RKO (cell line): ENCODE results near the gene LELP1.
"Not testable (repeated sequence)": the region's sequence is repeated elsewhere in the genome, so short reads cannot be mapped to it uniquely, and the experiment has no call there.

Experiments used
- DNase-seq: peaks from one replicate; pipeline ENCODE4 v3.0.0-alpha.2; 2016; ENCODE audit warnings: low spot score

Gene LELP1

GRCh38 chr1:153229076-153229829 is 26.0 kb downstream of the LELP1 start:
- not testable (repeated sequence) for DNase-seq

DNA sequence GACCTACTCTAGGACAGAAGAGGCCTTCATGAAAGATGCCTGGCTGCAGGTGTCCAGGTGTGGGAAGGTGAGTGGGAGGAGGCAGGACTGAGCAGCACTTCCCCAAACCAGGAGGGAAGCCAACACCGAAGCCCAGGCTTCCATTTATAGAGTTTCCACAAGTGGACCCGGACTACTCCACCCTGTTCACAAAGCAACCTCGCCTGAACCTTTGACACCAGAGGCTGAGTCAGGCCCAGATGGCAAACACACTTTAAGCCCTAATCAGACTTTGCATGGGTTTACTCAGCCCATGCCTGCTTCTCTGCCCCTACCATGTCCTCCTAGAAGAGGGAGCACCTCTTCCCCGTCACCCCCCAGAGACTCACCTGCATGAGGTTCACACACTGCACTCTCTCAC is 28.1 kb downstream of the LELP1 start:
- DNase-seq, result no peak

DNA sequence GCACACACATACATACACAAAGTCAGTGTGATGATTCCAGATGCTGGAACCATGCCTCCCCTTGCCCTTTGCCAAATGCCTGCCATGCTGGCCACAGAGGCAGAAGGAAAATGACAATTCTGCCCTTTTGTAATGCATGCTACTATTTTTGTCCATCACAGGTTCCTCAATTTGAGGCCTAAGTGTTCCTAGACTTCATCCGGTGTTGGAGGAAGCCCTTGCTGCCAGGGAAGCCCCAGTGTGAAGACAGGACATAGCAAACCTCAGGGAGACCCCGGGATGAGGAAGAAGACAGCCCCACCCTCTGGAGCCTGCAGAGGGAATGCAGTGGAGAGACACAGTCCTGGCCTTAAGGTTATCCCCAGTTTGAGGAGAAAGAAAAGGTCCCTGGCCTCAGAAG is 28.6 kb downstream of the LELP1 start:
- DNase-seq, result no peak

- DNase-seq, result no peak
These were observed 29.3 kb downstream of the LELP1 start for GRCh38 chr1:153232553-153232952.

- no peak for DNase-seq
These were observed 30.2 kb downstream of the LELP1 start for GRCh38 chr1:153233448-153233847.

DNA sequence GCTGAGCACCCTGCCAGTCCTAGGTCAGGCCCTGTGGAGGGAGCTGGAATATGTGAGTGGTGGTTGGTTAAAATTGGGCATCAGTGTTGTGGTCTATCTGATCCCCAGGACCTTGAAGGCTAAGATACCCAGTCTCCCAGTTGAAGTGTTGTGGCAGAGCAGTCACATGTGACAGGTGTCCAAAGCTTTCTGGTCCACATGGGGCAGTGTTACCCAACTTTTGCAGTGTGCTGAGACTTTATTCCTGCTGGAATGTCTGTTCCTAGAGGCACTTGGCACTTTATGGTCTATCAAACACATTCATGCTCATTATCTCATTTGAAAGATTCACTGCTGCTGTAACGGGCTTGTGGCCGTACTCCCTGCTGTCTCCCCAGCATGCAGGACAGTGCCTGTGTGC is 35.3 kb downstream of the LELP1 start:
- DNase-seq, result peak; percentile 29

GRCh38 chr1:153242160-153242559 is 38.9 kb downstream of the LELP1 start:
- no peak for DNase-seq

GRCh38 chr1:153245466-153245865 is 42.2 kb downstream of the LELP1 start:
- no peak for DNase-seq

- no peak for DNase-seq
These were observed 42.8 kb downstream of the LELP1 start for GRCh38 chr1:153246018-153246417.

DNA sequence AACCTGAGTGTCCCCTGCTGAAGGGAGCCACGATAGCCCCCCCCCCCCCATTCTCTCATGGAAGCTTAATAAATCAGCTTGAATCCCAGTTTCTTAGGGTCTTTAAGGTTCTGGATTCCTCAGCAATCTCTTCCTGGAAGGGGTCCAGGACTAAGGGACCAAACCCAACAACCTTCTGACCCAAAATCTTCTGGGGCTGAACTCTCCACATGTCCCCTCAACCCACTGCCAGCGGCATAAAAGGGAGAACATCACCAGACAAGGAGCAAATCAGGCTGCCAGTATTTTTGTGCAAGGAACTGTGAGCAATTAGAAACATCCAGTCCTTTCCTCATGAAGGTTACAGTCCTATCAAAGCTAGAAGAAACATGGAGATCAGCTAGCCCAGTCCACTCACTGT is 43.6 kb downstream of the LELP1 start:
- DNase-seq, result no peak

DNA sequence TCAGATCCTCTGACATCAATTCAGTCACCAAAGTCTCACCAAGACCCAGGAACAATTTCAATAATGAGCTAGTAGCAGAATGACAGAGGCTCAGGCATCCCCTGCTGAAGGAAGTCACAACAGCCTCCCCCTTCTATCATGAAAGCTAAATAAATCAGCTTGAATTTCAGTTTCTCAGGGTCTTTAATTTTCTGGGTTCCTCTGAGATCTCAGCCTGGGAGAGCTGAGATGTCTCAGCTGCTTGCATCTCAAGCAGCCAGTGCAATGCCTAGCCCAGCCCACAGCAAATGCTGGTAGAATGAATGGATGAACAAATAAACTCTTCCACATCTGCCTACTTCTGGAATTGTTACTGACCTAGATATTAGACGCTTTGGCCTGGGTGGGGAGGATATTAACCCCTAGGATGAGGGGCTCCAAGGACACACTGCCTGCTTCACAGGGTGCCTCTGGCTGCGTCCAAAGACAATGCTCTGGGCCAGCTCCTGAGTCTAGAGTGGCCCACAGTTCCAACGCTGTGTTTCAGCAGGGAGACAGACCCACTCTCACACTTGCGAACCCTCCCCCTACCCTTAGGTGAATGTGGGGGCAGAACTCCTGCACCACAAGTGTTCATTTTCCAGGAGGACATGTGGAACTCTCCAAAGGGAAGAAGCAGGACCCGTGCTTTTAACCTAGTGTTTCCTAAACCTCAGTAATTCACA is 45.1 kb downstream of the LELP1 start:
- no peak for DNase-seq

DNA sequence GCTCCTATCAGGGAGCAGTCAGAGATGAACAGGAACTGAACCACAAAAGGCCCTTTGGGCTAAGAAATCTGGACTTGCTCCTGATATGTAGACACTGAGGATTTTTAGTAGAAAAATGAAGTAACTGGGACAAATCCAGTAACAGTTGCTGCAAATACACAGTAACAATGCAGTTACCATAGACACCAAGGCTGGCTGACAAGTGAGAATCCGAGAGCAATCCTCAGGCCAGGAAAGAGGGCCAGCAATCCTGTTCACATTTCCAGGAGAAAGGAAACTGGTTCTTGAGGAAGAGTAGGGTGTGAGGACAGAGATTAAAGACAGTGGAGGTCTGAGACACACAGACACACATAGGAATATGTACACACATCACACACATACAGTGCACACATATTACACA is 46.9 kb downstream of the LELP1 start:
- DNase-seq, result no peak

DNA sequence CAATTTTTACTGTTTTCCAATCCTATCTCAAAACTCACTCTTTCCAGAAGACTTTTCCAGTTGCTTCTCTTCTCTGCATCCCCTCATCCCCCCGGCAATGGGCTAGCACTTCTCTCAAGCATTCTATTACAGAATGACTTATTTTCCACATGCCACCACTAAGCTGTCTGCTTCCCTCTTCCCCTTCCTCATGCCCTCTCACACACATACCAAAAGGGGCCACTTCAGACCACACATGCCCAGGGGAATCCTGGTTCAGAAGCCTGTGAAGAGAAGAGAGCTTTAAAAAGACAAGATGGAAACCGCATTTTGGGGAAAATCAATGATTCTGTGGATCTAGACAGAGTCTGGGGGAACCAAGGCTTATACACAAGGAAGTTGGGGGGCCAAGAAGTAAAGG is 47.9 kb downstream of the LELP1 start:
- DNase-seq, result no peak

- DNase-seq, result no peak
These were observed 48.3 kb downstream of the LELP1 start for GRCh38 chr1:153251562-153251961.

- no peak for DNase-seq
These were observed 48.8 kb downstream of the LELP1 start for GRCh38 chr1:153251988-153252387.

GRCh38 chr1:153253076-153253475 is 49.8 kb downstream of the LELP1 start:
- DNase-seq, result no peak

GRCh38 chr1:153253693-153254092 is 50.5 kb downstream of the LELP1 start:
- DNase-seq, result no peak
